Liver (tissue), 3 donors: Measurements from ENCODE around the gene ETNK1.

Experiments
- HNF4A ChIP-seq, 2 donors: conservative IDR thresholded peaks; 2 replicates each; pipeline ENCODE4 v1.6.1; 2016; ENCODE audit warnings: antibody characterized with exemption in 2 of 2, mild to moderate bottlenecking in 2 of 2
- TAF1 ChIP-seq: conservative IDR thresholded peaks from 2 replicates; pipeline ENCODE4 v1.6.1; 2016; ENCODE audit warnings: antibody characterized with exemption, mild to moderate bottlenecking
- TF ChIP-seq, protein P1 (sequence below): fragments of 150-350 bp; IDR thresholded peaks from 2 replicates; pipeline ENCODE4 v1.5.1; 2017; ENCODE audit warnings: improper control_type of control experiment, low read depth, low read length; ENCODE audit not compliant: missing input control
- TF ChIP-seq, protein P2 (sequence below): IDR thresholded peaks from 2 replicates; pipeline ENCODE4 v1.6.1; 2016; ENCODE audit warnings: antibody characterized with exemption
- TF ChIP-seq, protein P3 (sequence below): IDR thresholded peaks from 2 replicates; pipeline ENCODE4 v1.6.1; 2016; ENCODE audit warnings: antibody characterized with exemption, mild to moderate bottlenecking
- donor health status: healthy.
- donor health status: healthy.

DNA sequence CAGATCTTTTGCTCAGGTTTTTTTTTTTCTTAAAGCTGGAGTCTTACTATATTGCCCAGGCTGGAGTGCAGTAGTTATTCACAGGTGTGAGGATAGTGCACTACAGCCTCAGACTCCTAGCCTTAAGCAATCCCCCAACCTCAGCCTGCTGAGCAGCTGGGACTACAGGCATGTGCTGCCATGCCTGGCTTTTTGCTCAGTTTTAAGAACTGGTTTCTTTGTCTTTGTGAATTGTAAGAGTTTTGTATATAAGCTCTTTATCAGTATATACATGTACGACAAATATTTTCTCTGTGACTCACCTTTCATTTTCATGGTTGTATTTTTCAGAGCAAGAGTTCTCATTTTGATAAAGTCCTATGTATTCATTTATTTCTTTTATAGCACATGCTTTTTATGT is 47.3 kb upstream of the ETNK1 start:
- TF ChIP-seq, protein P1, sequence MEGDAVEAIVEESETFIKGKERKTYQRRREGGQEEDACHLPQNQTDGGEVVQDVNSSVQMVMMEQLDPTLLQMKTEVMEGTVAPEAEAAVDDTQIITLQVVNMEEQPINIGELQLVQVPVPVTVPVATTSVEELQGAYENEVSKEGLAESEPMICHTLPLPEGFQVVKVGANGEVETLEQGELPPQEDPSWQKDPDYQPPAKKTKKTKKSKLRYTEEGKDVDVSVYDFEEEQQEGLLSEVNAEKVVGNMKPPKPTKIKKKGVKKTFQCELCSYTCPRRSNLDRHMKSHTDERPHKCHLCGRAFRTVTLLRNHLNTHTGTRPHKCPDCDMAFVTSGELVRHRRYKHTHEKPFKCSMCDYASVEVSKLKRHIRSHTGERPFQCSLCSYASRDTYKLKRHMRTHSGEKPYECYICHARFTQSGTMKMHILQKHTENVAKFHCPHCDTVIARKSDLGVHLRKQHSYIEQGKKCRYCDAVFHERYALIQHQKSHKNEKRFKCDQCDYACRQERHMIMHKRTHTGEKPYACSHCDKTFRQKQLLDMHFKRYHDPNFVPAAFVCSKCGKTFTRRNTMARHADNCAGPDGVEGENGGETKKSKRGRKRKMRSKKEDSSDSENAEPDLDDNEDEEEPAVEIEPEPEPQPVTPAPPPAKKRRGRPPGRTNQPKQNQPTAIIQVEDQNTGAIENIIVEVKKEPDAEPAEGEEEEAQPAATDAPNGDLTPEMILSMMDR, result no peak
- TF ChIP-seq, protein P2, sequence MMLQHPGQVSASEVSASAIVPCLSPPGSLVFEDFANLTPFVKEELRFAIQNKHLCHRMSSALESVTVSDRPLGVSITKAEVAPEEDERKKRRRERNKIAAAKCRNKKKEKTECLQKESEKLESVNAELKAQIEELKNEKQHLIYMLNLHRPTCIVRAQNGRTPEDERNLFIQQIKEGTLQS, result no peak
- no peak for TF ChIP-seq HNF4A (conservative IDR thresholded peaks at IDR 0.05)
- TF ChIP-seq TAF1, result no peak
- TF ChIP-seq, protein P3, sequence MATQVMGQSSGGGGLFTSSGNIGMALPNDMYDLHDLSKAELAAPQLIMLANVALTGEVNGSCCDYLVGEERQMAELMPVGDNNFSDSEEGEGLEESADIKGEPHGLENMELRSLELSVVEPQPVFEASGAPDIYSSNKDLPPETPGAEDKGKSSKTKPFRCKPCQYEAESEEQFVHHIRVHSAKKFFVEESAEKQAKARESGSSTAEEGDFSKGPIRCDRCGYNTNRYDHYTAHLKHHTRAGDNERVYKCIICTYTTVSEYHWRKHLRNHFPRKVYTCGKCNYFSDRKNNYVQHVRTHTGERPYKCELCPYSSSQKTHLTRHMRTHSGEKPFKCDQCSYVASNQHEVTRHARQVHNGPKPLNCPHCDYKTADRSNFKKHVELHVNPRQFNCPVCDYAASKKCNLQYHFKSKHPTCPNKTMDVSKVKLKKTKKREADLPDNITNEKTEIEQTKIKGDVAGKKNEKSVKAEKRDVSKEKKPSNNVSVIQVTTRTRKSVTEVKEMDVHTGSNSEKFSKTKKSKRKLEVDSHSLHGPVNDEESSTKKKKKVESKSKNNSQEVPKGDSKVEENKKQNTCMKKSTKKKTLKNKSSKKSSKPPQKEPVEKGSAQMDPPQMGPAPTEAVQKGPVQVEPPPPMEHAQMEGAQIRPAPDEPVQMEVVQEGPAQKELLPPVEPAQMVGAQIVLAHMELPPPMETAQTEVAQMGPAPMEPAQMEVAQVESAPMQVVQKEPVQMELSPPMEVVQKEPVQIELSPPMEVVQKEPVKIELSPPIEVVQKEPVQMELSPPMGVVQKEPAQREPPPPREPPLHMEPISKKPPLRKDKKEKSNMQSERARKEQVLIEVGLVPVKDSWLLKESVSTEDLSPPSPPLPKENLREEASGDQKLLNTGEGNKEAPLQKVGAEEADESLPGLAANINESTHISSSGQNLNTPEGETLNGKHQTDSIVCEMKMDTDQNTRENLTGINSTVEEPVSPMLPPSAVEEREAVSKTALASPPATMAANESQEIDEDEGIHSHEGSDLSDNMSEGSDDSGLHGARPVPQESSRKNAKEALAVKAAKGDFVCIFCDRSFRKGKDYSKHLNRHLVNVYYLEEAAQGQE, result no peak
